Naive thymus-derived CD4-positive, alpha-beta T cell (primary cell): Measurements from ENCODE around the gene PPP1R26. TPM values are rescaled to one million over a fixed set of nuclear protein-coding genes. Genes with fewer than 3 reads are reported as not detected.
A peak's percentile ranks its signal among the peaks of the same experiment; 100 is the strongest.

Experiments used
- ATAC-seq: fragments of 150-1000 bp; cut with Tn5 transposase; 2 replicates; pipeline ENCODE4 v1.10.0; 2021; ENCODE audit warnings: mild to moderate bottlenecking, moderate library complexity
- CTCF ChIA-PET: fragments of 350-600 bp; sonication (Branson Sonifier 250); formaldehyde crosslinking; loops from one replicate; lab custom pipeline; 2021; ENCODE audit warnings: antibody characterized with exemption; lab: Charles Lee
- POLR2A ChIA-PET: fragments of 350-600 bp; sonication (Branson Sonifier 250); formaldehyde crosslinking; loops from one replicate; lab custom pipeline; 2021; ENCODE audit warnings: antibody characterized with exemption, inconsistent platforms; lab: Charles Lee
- DNase-seq, 9 donors: peaks; one replicate each; pipeline versions ENCODE4 v3.0.0 to v3.0.0-alpha.2; 2020 to 2022; ENCODE audit warnings: mixed read lengths in 1 of 9
- H3K27ac ChIP-seq: one replicate; pipeline ENCODE4 v1.7.0; 2013; ENCODE audit warnings: mild to moderate bottlenecking, low read depth, low read length, moderate library complexity
- H3K27me3 ChIP-seq, 2 donors: one replicate each; pipeline ENCODE4 v1.7.0; 2013; ENCODE audit warnings: low read length in 2 of 2, mild to moderate bottlenecking in 2 of 2, moderate library complexity in 2 of 2; ENCODE audit not compliant: control insufficient read depth in 2 of 2, insufficient read depth in 2 of 2
- H3K36me3 ChIP-seq, 3 experiments: 1 replicate in 2 of 3; 2 replicates in 1 of 3; pipeline ENCODE4 v1.7.0; 2013; ENCODE audit warnings: low read length in 3 of 3, mild to moderate bottlenecking in 3 of 3, moderate library complexity in 1 of 3; ENCODE audit not compliant: insufficient read depth in 3 of 3, control insufficient read depth in 2 of 3
- H3K4me1 ChIP-seq, 2 donors: one replicate each; pipeline ENCODE4 v1.7.0; 2013; ENCODE audit warnings: low read length in 2 of 2, mild to moderate bottlenecking in 2 of 2, moderate library complexity in 1 of 2; ENCODE audit not compliant: control insufficient read depth in 2 of 2, insufficient read depth in 2 of 2
- H3K4me3 ChIP-seq: 2 replicates; pipeline ENCODE4 v1.7.0; 2013; ENCODE audit warnings: mild to moderate bottlenecking, low read length
- H3K9me3 ChIP-seq, 3 experiments: 1 replicate in 2 of 3; 2 replicates in 1 of 3; pipeline ENCODE4 v1.7.0; 2013; ENCODE audit warnings: low read length in 3 of 3; ENCODE audit not compliant: control insufficient read depth in 2 of 3
- H3K27ac Mint-ChIP-seq, 9 donors: one replicate each; pipeline ENCODE4 v1.8.0; 2020 to 2022; ENCODE audit warnings: mixed read lengths in 9 of 9, mild to moderate bottlenecking in 8 of 9, moderate library complexity in 5 of 9, inconsistent platforms in 2 of 9
- H3K27me3 Mint-ChIP-seq, 5 donors: one replicate each; pipeline ENCODE4 v1.8.0; 2021 to 2022; ENCODE audit warnings: mixed read lengths in 5 of 5, mild to moderate bottlenecking in 1 of 5
- H3K36me3 Mint-ChIP-seq, 5 donors: one replicate each; pipeline ENCODE4 v1.8.0; 2020 to 2022; ENCODE audit warnings: mixed read lengths in 5 of 5, mild to moderate bottlenecking in 3 of 5, inconsistent platforms in 1 of 5
- H3K4me1 Mint-ChIP-seq, 7 donors: one replicate each; pipeline ENCODE4 v1.8.0; 2020 to 2022; ENCODE audit warnings: mixed read lengths in 7 of 7, mild to moderate bottlenecking in 3 of 7, inconsistent platforms in 1 of 7
- H3K4me3 Mint-ChIP-seq, 10 donors: one replicate each; pipeline ENCODE4 v1.8.0; 2020 to 2022; ENCODE audit warnings: mild to moderate bottlenecking in 10 of 10, mixed read lengths in 10 of 10, moderate library complexity in 6 of 10, inconsistent platforms in 2 of 10
- H3K9me3 Mint-ChIP-seq, 11 donors: one replicate each; pipeline ENCODE4 v1.8.0; 2020 to 2022; ENCODE audit warnings: mixed read lengths in 11 of 11, mild to moderate bottlenecking in 4 of 11, inconsistent platforms in 1 of 11, moderate library complexity in 1 of 11
- intact Hi-C, 2 donors: fragments of 100-400 bp; cut with micrococcal nuclease; formaldehyde crosslinking; loops; one replicate each; pipeline ENCODE4 v1.15.1; 2023
- polyA plus RNA-seq, 2 donors: library from polyadenylated mRNA; unstranded; fragments of 300-500 nt; fragmentation: Illumina TruSeq; gene quantifications; one replicate each; pipeline ENCODE4 v1.2.3, GENCODE V29; 2021
- total RNA-seq, 6 experiments: library from RNA in 5 of 6; stranded (reverse) in 5 of 6; gene quantifications; 1 replicate in 5 of 6; 2 replicates in 1 of 6; pipeline ENCODE4 v1.2.3 and lab custom pipeline; 2021 to 2026

Gene PPP1R26
- total and polyA plus RNA-seq, 7 experiments from 2014 or later = 0.05 to 5.6 (median 0.19) TPM; not detected in 2

DNA sequence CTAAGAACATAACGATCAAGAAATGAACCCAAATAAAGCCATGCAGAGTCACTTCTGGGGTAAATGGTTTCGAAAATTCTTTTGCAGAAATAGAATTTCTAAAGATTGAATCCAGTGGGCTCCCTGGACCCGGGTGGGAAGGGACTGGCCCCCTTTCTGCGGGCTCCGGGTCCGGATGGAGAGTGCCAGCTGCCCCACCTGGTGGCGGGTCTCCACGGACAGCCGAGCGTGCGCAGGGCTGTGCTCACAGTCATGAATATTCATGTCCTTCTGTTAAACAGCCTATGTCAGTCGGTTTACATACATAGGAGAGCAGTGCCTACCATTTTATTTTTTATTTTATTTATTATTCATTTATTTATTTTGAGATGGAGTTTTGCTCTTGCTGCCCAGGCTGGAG is 4.7 kb upstream of the PPP1R26 start:
- Histone ChIP-seq H3K27me3 (no peaks in the 10 kb centered on the region), H3K27ac (no peak overlapping the region), H3K9me3 (no peaks in the 10 kb centered on the region), H3K4me1 (no peaks in the 10 kb centered on the region), H3K36me3 (no peaks in the 10 kb centered on the region), H3K4me3 (no peak overlapping the region)
- ATAC-seq (peak; percentile 50), DNase-seq (no peak)
- Mint-ChIP-seq H3K9me3 (peaks cover 0 to 2% (median 0%) of the 10 kb centered on the region in 11 donors), H3K4me3 (no peak overlapping the region), H3K36me3 (peaks cover 0 to 3% (median 0%) of the 10 kb centered on the region in 5 donors), H3K4me1 (peaks cover 2 to 13% (median 10%) of the 10 kb centered on the region in 7 donors), H3K27ac (no peak overlapping the region), H3K27me3 (peaks cover 28 to 58% (median 40%) of the 10 kb centered on the region in 5 donors)
- POLR2A ChIA-PET = no interaction called here
- CTCF ChIA-PET = no interaction called here
- intact Hi-C loops = no loop called here

DNA sequence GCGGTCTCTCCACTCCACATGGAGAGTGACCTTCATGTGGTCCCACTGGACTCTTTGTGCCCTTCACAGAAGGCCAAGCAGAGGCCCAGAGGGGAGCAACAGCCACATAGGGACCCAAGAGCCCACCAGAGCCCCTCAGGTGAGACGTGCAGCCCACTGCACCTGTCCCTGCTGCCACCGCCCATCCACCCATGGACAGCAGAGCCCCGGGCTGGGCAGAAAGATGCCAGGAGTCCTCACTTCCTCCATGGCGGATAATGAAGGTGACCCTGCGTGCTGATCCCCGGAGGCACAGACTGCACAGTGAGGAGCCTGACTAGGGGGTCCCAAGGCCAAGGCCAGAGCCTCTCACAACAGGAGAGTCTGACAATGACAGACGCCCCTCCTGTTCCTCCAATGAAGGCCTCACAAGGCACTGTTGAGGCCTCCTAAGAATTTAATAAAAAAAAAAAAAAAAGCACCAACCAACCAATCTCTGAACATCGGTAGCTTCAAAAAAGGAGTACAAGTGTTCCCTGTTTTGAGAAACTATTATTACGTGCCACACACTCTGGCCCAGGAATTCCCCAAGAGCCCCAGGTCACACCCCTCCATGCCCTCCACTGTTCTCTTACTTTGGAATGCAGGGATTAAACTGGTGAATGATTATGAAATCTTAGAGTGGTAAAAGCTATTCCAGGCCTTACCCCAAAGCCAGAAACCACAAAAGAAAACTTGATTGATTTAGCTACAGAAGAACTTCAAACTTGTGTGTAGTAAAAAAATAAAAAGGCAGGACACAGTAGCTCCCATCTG is 2.8 kb upstream of the PPP1R26 start:
- Mint-ChIP-seq H3K4me3 (peak overlapping the region in 1 of 10 donors; percentile 19), H3K27ac (no peak overlapping the region), H3K36me3 (peaks cover 0 to 3% (median 0%) of the 10 kb centered on the region in 5 donors), H3K4me1 (peaks cover 0 to 15% (median 11%) of the 10 kb centered on the region in 7 donors), H3K27me3 (peaks cover 20 to 50% (median 40%) of the 10 kb centered on the region in 5 donors), H3K9me3 (peaks cover 0 to 2% (median 0%) of the 10 kb centered on the region in 11 donors)
- H3K27me3 ChIP-seq = peaks cover 0 to 13% of the 10 kb centered on the region in 2 donors
- H3K36me3 ChIP-seq = no peaks in the 10 kb centered on the region
- POLR2A ChIA-PET = no interaction called here
- ATAC-seq (no peak), DNase-seq (no peak)
- CTCF ChIA-PET = interaction anchor here (0.7 kb wide), 1 partner anchor 234 kb away, joined by 3 read pairs; no protein-coding TSS in a partner anchor
- H3K4me3 ChIP-seq = no peak overlapping the region
- intact Hi-C loops = no loop called here
- no peaks in the 10 kb centered on the region for H3K9me3 ChIP-seq
- H3K4me1 ChIP-seq = peaks cover 3 to 7% of the 10 kb centered on the region in 2 donors
- H3K27ac ChIP-seq = no peak overlapping the region

- Histone ChIP-seq H3K4me1 (peaks cover 3 to 7% of the 10 kb centered on the region in 2 donors), H3K36me3 (no peaks in the 10 kb centered on the region), H3K27ac (no peak overlapping the region), H3K4me3 (no peak overlapping the region), H3K27me3 (peaks cover 0 to 13% of the 10 kb centered on the region in 2 donors), H3K9me3 (no peaks in the 10 kb centered on the region)
- peaks cover 0 to 19% (median 11%) of the 10 kb centered on the region in 7 donors for H3K4me1 Mint-ChIP-seq
- H3K27ac Mint-ChIP-seq = peak overlapping the region in 1 of 9 donors; percentile 18
- no peak for DNase-seq
- intact Hi-C loops = no loop called here
- ChIA-PET POLR2A (no interaction called here), CTCF (no interaction called here)
- peaks cover 29 to 55% (median 48%) of the 10 kb centered on the region in 5 donors for H3K27me3 Mint-ChIP-seq
- H3K4me3 Mint-ChIP-seq = peak overlapping the region; percentile 40 to 93 (median 82)
- H3K9me3 Mint-ChIP-seq = no peaks in the 10 kb centered on the region
- H3K36me3 Mint-ChIP-seq = peaks cover 0 to 3% (median 0%) of the 10 kb centered on the region in 5 donors
- no peak for ATAC-seq
Observed at GRCh38 chr9:135478191-135478590, 1.4 kb upstream of the PPP1R26 start.

DNA sequence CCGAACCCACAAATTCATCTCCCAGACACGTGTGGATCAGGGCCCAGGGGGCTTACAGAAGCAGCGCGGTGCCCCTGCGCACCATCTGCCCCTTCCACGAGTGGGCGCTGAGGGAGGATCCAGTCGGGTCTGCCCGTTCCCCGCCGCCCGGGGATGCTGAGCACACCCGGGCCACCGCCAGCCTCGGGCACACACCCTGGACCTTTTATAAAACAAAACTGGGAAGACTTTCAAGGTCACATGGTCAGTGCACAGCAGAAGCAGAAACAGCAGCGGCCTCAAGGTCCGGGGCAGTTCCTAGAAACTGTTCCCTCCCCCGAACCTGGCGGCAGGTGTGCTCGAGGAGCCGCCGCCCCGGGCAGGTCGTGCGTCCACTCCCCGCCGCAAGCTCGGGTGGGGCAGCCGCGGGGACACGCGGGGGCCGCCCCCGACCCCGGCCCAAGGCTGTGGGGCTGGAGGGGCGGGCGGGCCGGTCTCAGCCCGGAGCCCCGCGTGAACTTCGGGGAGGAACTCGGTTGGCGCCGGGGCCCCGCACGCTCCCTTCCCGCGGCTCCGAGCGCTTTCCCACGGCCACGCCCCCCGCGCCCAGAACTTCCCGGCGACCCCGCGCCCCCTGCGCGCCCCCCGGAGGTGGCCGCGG is 633 bp upstream of the PPP1R26 start:
- H3K27me3 ChIP-seq = peaks cover 0 to 13% of the 10 kb centered on the region in 2 donors
- no peaks in the 10 kb centered on the region for H3K36me3 ChIP-seq
- peak overlapping the region in 1 of 9 donors; percentile 56 for H3K27ac Mint-ChIP-seq
- H3K9me3 ChIP-seq = no peaks in the 10 kb centered on the region
- H3K4me3 Mint-ChIP-seq = peak overlapping the region; percentile 75 to 93 (median 82)
- peaks cover 36 to 59% (median 50%) of the 10 kb centered on the region in 5 donors for H3K27me3 Mint-ChIP-seq
- POLR2A ChIA-PET = no interaction called here
- intact Hi-C loops = no loop called here
- H3K4me1 Mint-ChIP-seq = peaks cover 0 to 19% (median 11%) of the 10 kb centered on the region in 7 donors
- peak; percentile 35 for ATAC-seq
- CTCF ChIA-PET = no interaction called here
- H3K36me3 Mint-ChIP-seq = peaks cover 0 to 3% (median 0%) of the 10 kb centered on the region in 5 donors
- DNase-seq = no peak
- no peak overlapping the region for H3K4me3 ChIP-seq
- no peak overlapping the region for H3K27ac ChIP-seq
- H3K9me3 Mint-ChIP-seq = no peaks in the 10 kb centered on the region
- peaks cover 3 to 7% of the 10 kb centered on the region in 2 donors for H3K4me1 ChIP-seq

- DNase-seq = peak in 2 of 9 donors; percentile 8 to 11
- peak overlapping the region in 9 of 10 donors; percentile 6 to 72 (median 51) for H3K4me3 Mint-ChIP-seq
- Histone ChIP-seq H3K4me1 (peaks cover 3 to 7% of the 10 kb centered on the region in 2 donors), H3K4me3 (peak overlapping the region; percentile 44), H3K27me3 (peaks cover 0 to 13% of the 10 kb centered on the region in 2 donors), H3K27ac (no peak overlapping the region), H3K36me3 (no peaks in the 10 kb centered on the region), H3K9me3 (no peaks in the 10 kb centered on the region)
- peaks cover 0 to 1% (median 0%) of the 10 kb centered on the region in 11 donors for H3K9me3 Mint-ChIP-seq
- intact Hi-C loops = no loop called here
- no peak overlapping the region for H3K27ac Mint-ChIP-seq
- CTCF ChIA-PET = no interaction called here
- peaks cover 0 to 19% (median 11%) of the 10 kb centered on the region in 7 donors for H3K4me1 Mint-ChIP-seq
- peak; percentile 43 for ATAC-seq
- H3K36me3 Mint-ChIP-seq = peaks cover 0 to 3% (median 0%) of the 10 kb centered on the region in 5 donors
- POLR2A ChIA-PET = no interaction called here
- peaks cover 38 to 61% (median 50%) of the 10 kb centered on the region in 5 donors for H3K27me3 Mint-ChIP-seq
Observed at GRCh38 chr9:135480071-135480939, 723 bp downstream of the PPP1R26 start.

GRCh38 chr9:135480940-135481310 is 1.3 kb downstream of the PPP1R26 start:
- peaks cover 0 to 1% (median 0%) of the 10 kb centered on the region in 11 donors for H3K9me3 Mint-ChIP-seq
- intact Hi-C loops = no loop called here
- peaks cover 0 to 19% (median 11%) of the 10 kb centered on the region in 7 donors for H3K4me1 Mint-ChIP-seq
- peak overlapping the region in 9 of 10 donors; percentile 6 to 75 (median 51) for H3K4me3 Mint-ChIP-seq
- H3K36me3 Mint-ChIP-seq = peaks cover 0 to 3% (median 0%) of the 10 kb centered on the region in 5 donors
- Histone ChIP-seq H3K27me3 (peaks cover 0 to 13% of the 10 kb centered on the region in 2 donors), H3K4me1 (peaks cover 3 to 7% of the 10 kb centered on the region in 2 donors), H3K9me3 (no peaks in the 10 kb centered on the region), H3K36me3 (no peaks in the 10 kb centered on the region), H3K27ac (no peak overlapping the region), H3K4me3 (peak overlapping the region; percentile 44)
- ATAC-seq (no peak), DNase-seq (no peak)
- POLR2A ChIA-PET = no interaction called here
- no peak overlapping the region for H3K27ac Mint-ChIP-seq
- CTCF ChIA-PET = no interaction called here
- peaks cover 32 to 57% (median 43%) of the 10 kb centered on the region in 5 donors for H3K27me3 Mint-ChIP-seq
